Sigmoid colon (tissue), 7 donors: ENCODE measurements around the gene ANO4. TPM values are rescaled to one million over a fixed set of nuclear protein-coding genes. Genes with fewer than 3 reads are reported as not detected.
A peak's percentile ranks its signal among the peaks of the same experiment; 100 is the strongest.

ENCODE experiments used
- DNase-seq: peaks from one replicate; pipeline ENCODE4 v3.0.0-alpha.2; 2019
- H3K27ac ChIP-seq, 4 donors: fragments of 200-600 bp; sonication (generic); one replicate each; pipeline ENCODE4 v1.5.1; 2016 to 2019; ENCODE audit warnings: mild to moderate bottlenecking in 1 of 4
- H3K27me3 ChIP-seq, 3 donors: fragments of 200-600 bp; sonication (generic); one replicate each; pipeline ENCODE4 v1.5.1; 2019; ENCODE audit warnings: mild to moderate bottlenecking in 1 of 3
- H3K36me3 ChIP-seq, 4 donors: fragments of 200-600 bp; sonication (generic); one replicate each; pipeline ENCODE4 v1.5.1; 2016 to 2019
- H3K4me1 ChIP-seq, 4 donors: fragments of 200-600 bp; sonication (generic); one replicate each; pipeline ENCODE4 v1.5.1; 2017 to 2019
- H3K4me3 ChIP-seq, 4 donors: fragments of 200-600 bp; sonication (generic); one replicate each; pipeline ENCODE4 v1.5.1; 2017 to 2019; ENCODE audit warnings: mild to moderate bottlenecking in 2 of 4, moderate library complexity in 1 of 4
- H3K9me3 ChIP-seq, 4 donors: fragments of 200-600 bp in 3 of 4; sonication (generic) in 3 of 4; one replicate each; pipeline versions ENCODE4 v1.5.1 to v1.6.1; 2013 to 2019
- EP300 ChIP-seq, 4 donors: sonication (generic); formaldehyde crosslinking; IDR thresholded peaks; one replicate each; pipeline ENCODE4 v1.6.1; 2017; ENCODE audit warnings: antibody characterized with exemption in 4 of 4
- POLR2A ChIP-seq, 2 donors: fragments of 450-650 bp; IDR thresholded peaks; one replicate each; pipeline ENCODE4 v1.6.1; 2016; ENCODE audit warnings: antibody characterized with exemption in 2 of 2, mild to moderate bottlenecking in 2 of 2, moderate library complexity in 2 of 2
- POLR2AphosphoS5 ChIP-seq, 4 donors: sonication (generic); formaldehyde crosslinking; IDR thresholded peaks; one replicate each; pipeline ENCODE4 v1.6.1; 2017; ENCODE audit warnings: antibody characterized with exemption in 4 of 4
- WGBS, 2 donors: extraction: QIAGEN DNeasy Blood & Tissue Kit; methylation state at CpG; one replicate each; pipeline ENCODE4 v1.1.7; 2013; 5-methylcytosine and 5-hydroxymethylcytosine counted together
- intact Hi-C: fragments of 100-400 bp; cut with DNase I; formaldehyde crosslinking; loops from one replicate; pipeline ENCODE4 v1.15.1; 2023
- polyA plus RNA-seq, 3 donors: library from polyadenylated mRNA; stranded (reverse); fragments of 200-250 nt; gene quantifications; one replicate each; pipeline ENCODE4 v1.2.3, GENCODE V29; 2013
- total RNA-seq, 4 donors: library from RNA; depleted of rRNA; stranded (reverse); fragments of >200 nt; gene quantifications; one replicate each; pipeline ENCODE4 v1.1.0, GENCODE V29; 2016
- TF ChIP-seq, protein P1 (sequence below), 4 experiments: fragments of 450-650 bp in 3 of 4; fragments of 200-600 bp in 1 of 4; IDR thresholded peaks; one replicate each; pipeline ENCODE4 v1.5.1; 2016 to 2019; ENCODE audit warnings: antibody characterized with exemption in 4 of 4, mild to moderate bottlenecking in 3 of 4, moderate library complexity in 2 of 4
- donor health status: healthy with polysubstance abuse.
- donor health status: Bipolar disorder and iron deficiency.
- donor health status: healthy.

The ANO4 gene
- total and polyA plus RNA-seq, 7 donors, result 0.09 to 3.3 (median 0.41) TPM; not detected in 2

DNA sequence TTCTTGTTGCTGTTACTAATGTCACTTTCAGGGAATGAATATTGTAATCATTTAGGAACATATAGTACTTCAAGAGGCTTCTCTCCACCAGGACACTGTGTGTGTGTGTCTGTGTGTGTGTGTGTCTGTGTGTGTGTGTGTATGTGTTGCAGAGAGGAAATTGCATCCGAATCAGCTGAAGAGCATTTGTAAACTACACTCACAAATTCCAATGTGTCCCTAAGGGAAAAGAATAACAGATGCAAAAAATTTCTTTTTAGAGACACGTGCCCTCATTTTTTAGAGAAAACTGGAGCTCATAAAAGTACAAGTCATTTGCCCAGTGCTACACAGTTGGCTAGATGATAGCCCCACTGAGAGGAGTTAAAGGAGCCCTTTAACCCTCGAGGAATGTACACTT is 168.8 kb downstream of the ANO4 start:
- H3K4me1 ChIP-seq, result peaks cover 0 to 14% (median 6%) of the 10 kb centered on the region in 4 donors
- no peaks in the 10 kb centered on the region for H3K36me3 ChIP-seq
- DNase-seq, result no peak
- no peaks in the 10 kb centered on the region for H3K27me3 ChIP-seq
- H3K4me3 ChIP-seq, result no peak overlapping the region
- TF ChIP-seq, protein P1, sequence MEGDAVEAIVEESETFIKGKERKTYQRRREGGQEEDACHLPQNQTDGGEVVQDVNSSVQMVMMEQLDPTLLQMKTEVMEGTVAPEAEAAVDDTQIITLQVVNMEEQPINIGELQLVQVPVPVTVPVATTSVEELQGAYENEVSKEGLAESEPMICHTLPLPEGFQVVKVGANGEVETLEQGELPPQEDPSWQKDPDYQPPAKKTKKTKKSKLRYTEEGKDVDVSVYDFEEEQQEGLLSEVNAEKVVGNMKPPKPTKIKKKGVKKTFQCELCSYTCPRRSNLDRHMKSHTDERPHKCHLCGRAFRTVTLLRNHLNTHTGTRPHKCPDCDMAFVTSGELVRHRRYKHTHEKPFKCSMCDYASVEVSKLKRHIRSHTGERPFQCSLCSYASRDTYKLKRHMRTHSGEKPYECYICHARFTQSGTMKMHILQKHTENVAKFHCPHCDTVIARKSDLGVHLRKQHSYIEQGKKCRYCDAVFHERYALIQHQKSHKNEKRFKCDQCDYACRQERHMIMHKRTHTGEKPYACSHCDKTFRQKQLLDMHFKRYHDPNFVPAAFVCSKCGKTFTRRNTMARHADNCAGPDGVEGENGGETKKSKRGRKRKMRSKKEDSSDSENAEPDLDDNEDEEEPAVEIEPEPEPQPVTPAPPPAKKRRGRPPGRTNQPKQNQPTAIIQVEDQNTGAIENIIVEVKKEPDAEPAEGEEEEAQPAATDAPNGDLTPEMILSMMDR (IDR thresholded peaks at IDR 0.05), result no peak
- TF ChIP-seq EP300 (IDR thresholded peaks at IDR 0.05), result no peak
- 63 to 66% methylated on average over 3 of the region's 3 CpGs for WGBS, 2 donors
- no peak overlapping the region for H3K27ac ChIP-seq
- H3K9me3 ChIP-seq, result no peaks in the 10 kb centered on the region
- intact Hi-C loops, result no loop called here

DNA sequence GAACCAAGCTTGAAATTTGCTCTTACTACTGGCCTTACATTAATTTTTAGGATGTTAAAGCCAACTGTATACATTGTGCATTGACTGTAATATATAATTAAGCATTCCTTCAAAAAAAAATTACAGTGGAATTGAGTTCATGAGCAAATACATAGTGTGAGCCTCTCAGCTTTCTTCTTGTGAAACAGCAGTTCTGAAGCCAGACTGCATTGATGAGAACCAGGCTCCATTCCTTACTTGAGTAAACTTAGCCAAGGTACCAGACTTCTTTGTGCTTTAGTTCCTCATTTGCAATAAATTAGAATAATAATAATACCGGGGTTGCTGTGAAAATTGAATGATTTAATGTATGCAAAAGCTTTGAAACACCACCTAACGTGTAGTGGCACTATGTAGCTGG is 169.5 kb downstream of the ANO4 start:
- Histone ChIP-seq H3K4me3 (no peak overlapping the region), H3K9me3 (no peaks in the 10 kb centered on the region), H3K36me3 (no peaks in the 10 kb centered on the region), H3K27ac (no peak overlapping the region), H3K27me3 (no peaks in the 10 kb centered on the region), H3K4me1 (peaks cover 0 to 14% (median 6%) of the 10 kb centered on the region in 4 donors)
- WGBS, 2 donors, result 42 to 49% methylated on average over 2 of the region's 2 CpGs
- TF ChIP-seq, protein P1 (IDR thresholded peaks at IDR 0.05), result no peak
- TF ChIP-seq POLR2AphosphoS5 (IDR thresholded peaks at IDR 0.05), result peak in 1 of 4 donors; percentile 30
- intact Hi-C loops, result no loop called here
- DNase-seq, result no peak

DNA sequence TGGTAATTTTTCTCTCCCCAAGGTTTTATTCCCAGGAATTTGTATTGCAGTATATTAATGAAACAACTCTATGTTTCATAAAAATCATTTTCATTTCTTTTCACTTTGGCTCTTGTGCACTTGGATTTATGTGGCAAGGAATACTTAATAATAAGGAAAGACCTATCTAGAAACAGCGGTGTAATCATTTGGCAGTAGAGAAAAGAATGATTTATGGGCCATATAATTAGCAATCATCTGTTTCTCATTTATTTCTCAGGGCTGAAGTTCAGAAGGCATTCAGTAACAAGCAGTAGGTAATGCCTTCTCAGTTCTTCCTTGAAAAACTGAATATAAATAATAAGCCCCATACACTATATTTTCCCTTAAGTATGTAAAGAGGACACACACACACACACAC is 172.6 kb downstream of the ANO4 start:
- Histone ChIP-seq H3K9me3 (no peaks in the 10 kb centered on the region), H3K27ac (no peak overlapping the region), H3K4me3 (no peak overlapping the region), H3K4me1 (peaks cover 0 to 12% (median 5%) of the 10 kb centered on the region in 4 donors), H3K27me3 (no peaks in the 10 kb centered on the region), H3K36me3 (no peaks in the 10 kb centered on the region)
- intact Hi-C loops, result loop anchor here (1.0 kb wide), 1 partner anchor 18 kb away; no protein-coding TSS in a partner anchor
- WGBS, 2 donors, result 29 to 67% methylated on average over 1 of the region's 1 CpG
- TF ChIP-seq EP300 (IDR thresholded peaks at IDR 0.05) (no peak), POLR2A (IDR thresholded peaks at IDR 0.05) (no peak), POLR2AphosphoS5 (IDR thresholded peaks at IDR 0.05) (no peak)
- TF ChIP-seq, protein P1 (IDR thresholded peaks at IDR 0.05), result no peak
- no peak for DNase-seq

DNA sequence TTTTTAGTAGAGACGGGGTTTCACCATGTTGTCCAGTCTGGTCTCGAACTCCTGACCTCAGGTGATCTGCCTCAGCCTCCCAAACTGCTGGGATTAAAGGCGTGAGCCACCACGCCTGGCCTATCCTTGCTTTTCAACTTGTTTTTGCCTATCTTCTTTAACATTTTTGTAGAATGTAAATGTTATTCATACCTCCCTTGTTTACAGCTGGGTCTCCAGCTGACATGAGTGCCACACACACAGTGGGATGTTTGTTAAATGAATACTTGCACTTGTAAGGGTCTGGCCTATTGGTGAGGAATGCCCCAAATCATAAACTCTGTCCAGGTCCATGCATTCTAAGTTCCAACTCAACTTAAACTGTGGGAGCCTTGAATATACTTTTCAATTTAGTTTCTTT is 176.3 kb downstream of the ANO4 start:
- intact Hi-C loops, result no loop called here
- Histone ChIP-seq H3K4me1 (no peaks in the 10 kb centered on the region), H3K27ac (no peak overlapping the region), H3K4me3 (no peak overlapping the region), H3K27me3 (no peaks in the 10 kb centered on the region), H3K9me3 (no peaks in the 10 kb centered on the region), H3K36me3 (no peaks in the 10 kb centered on the region)
- no peak for TF ChIP-seq POLR2AphosphoS5 (IDR thresholded peaks at IDR 0.05)
- no peak for TF ChIP-seq EP300 (IDR thresholded peaks at IDR 0.05)
- no peak for TF ChIP-seq POLR2A (IDR thresholded peaks at IDR 0.05)
- TF ChIP-seq, protein P1 (IDR thresholded peaks at IDR 0.05), result no peak
- DNase-seq, result no peak
- WGBS, 2 donors, result 92 to 93% methylated on average over 4 of the region's 4 CpGs

DNA sequence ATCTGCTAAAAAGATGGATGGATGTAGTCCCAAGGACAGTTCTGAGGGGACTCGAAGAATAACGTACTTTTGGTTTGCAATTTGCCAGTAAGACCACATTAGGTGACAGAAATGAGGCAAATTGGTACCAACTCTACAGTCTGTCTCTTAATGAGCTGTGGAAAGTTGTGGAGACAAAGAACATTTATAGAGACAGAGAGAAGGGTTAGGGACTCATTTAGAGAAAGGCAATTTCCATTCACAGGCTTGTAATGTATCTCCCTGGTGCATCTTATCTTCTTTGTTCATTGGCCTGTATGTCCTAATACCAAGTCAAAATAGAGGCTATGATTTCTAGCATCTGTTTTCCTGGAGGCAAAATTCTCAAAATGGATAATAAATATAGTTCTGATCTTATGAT is 177.5 kb downstream of the ANO4 start:
- Histone ChIP-seq H3K27me3 (no peaks in the 10 kb centered on the region), H3K4me1 (no peaks in the 10 kb centered on the region), H3K27ac (no peak overlapping the region), H3K9me3 (no peaks in the 10 kb centered on the region), H3K36me3 (no peaks in the 10 kb centered on the region), H3K4me3 (no peak overlapping the region)
- intact Hi-C loops, result no loop called here
- TF ChIP-seq POLR2AphosphoS5 (IDR thresholded peaks at IDR 0.05), result no peak
- TF ChIP-seq POLR2A (IDR thresholded peaks at IDR 0.05), result no peak
- TF ChIP-seq EP300 (IDR thresholded peaks at IDR 0.05), result no peak
- TF ChIP-seq, protein P1 (IDR thresholded peaks at IDR 0.05), result no peak
- DNase-seq, result no peak
- 90 to 94% methylated on average over 2 of the region's 2 CpGs for WGBS, 2 donors
